PC-9 (cell line): ENCODE data around the gene VPS72. TPM values are rescaled to one million over a fixed set of nuclear protein-coding genes. Genes with fewer than 3 reads are reported as not detected.

Experiments used
- Bru-seq: library from RNA; stranded (reverse); fragments of 400-500 nt; gene quantifications from one replicate; lab custom pipeline; 2021; lab: Mats Ljungman, UMichigan
- BruChase-seq, 2 experiments: library from RNA; stranded (reverse); fragments of 400-500 nt; gene quantifications; one replicate each; lab custom pipeline; 2021; lab: Mats Ljungman, UMichigan
- BruUV-seq: library from RNA; stranded (reverse); fragments of 400-500 nt; replicated peaks from 2 replicates; lab custom pipeline; 2021; lab: Mats Ljungman, UMichigan
- CTCF ChIA-PET: fragments of 300-600 bp; sonication (Branson Sonifier 250); formaldehyde crosslinking; loops from one replicate; lab custom pipeline; 2022; ENCODE audit warnings: antibody characterized with exemption; lab: Charles Lee
- POLR2A ChIA-PET: fragments of 300-600 bp; sonication (Branson Sonifier 250); formaldehyde crosslinking; loops from one replicate; lab custom pipeline; 2022; ENCODE audit warnings: antibody characterized with exemption; ENCODE audit not compliant: unreplicated experiment; lab: Charles Lee
- DNase-seq, 2 experiments: peaks; one replicate each; pipeline versions ENCODE4 v3.0.0 to v3.0.0-alpha.2; 2015 to 2022; ENCODE audit warnings: mixed read lengths in 1 of 2
- H2AFZ ChIP-seq: fragments of 200-600 bp; sonication (generic); 2 replicates; pipeline ENCODE4 v1.8.1; 2017; ENCODE audit warnings: antibody characterized with exemption
- H3F3A ChIP-seq: fragments of 200-600 bp; sonication (generic); 2 replicates; pipeline ENCODE4 v1.8.1; 2017; ENCODE audit warnings: antibody characterized with exemption, mild to moderate bottlenecking, low read depth; ENCODE audit not compliant: insufficient read depth
- H3K27ac ChIP-seq: fragments of 200-600 bp; sonication (generic); 2 replicates; pipeline ENCODE4 v1.6.1; 2016; ENCODE audit warnings: mixed run types
- H3K27me3 ChIP-seq: fragments of 200-600 bp; sonication (generic); 2 replicates; pipeline ENCODE4 v1.6.1; 2016; ENCODE audit warnings: low read depth, mixed run types; ENCODE audit not compliant: insufficient read depth
- H3K36me3 ChIP-seq: fragments of 200-600 bp; sonication (generic); 2 replicates; pipeline ENCODE4 v1.6.1; 2016; ENCODE audit warnings: low read depth, mixed run types
- H3K4me1 ChIP-seq: fragments of 200-600 bp; sonication (generic); replicated peaks from 2 replicates; pipeline ENCODE4 v1.6.1; 2016; ENCODE audit warnings: mixed run types; ENCODE audit not compliant: insufficient read depth
- H3K4me2 ChIP-seq: fragments of 200-600 bp; sonication (generic); 2 replicates; pipeline ENCODE4 v1.6.1; 2017; ENCODE audit warnings: mixed run types
- H3K4me3 ChIP-seq: fragments of 200-600 bp; sonication (generic); 2 replicates; pipeline ENCODE4 v1.6.1; 2016; ENCODE audit warnings: mixed run types
- H3K79me2 ChIP-seq: fragments of 200-600 bp; sonication (generic); 2 replicates; pipeline ENCODE4 v1.6.1; 2017; ENCODE audit warnings: low read depth, mixed run types
- H3K9me2 ChIP-seq: fragments of 200-600 bp; sonication (generic); 2 replicates; pipeline ENCODE4 v1.8.1; 2017; ENCODE audit warnings: mild to moderate bottlenecking; ENCODE audit not compliant: insufficient read depth
- H3K9me3 ChIP-seq: fragments of 200-600 bp; sonication (generic); 2 replicates; pipeline ENCODE4 v1.8.1; 2016; ENCODE audit warnings: low read depth; ENCODE audit not compliant: insufficient read depth
- H4K20me1 ChIP-seq: fragments of 200-600 bp; sonication (generic); 2 replicates; pipeline ENCODE4 v1.8.1; 2017; ENCODE audit not compliant: insufficient read depth
- CTCF ChIP-seq: fragments of 200-600 bp; sonication (generic); conservative IDR thresholded peaks from 2 replicates; pipeline ENCODE4 v1.6.1; 2017; ENCODE audit warnings: mixed run types, antibody characterized with exemption, mild to moderate bottlenecking, moderate library complexity
- EZH2 ChIP-seq: fragments of 200-600 bp; sonication (generic); IDR thresholded peaks from 2 replicates; pipeline ENCODE4 v1.8.0; 2017; ENCODE audit warnings: antibody characterized with exemption, low read depth
- intact Hi-C: fragments of 100-400 bp; cut with micrococcal nuclease; formaldehyde crosslinking; loops from one replicate; pipeline ENCODE4 v1.10.0; 2022; ENCODE audit not compliant: unreplicated experiment
- long read RNA-seq: library from polyadenylated mRNA; stranded (forward); transcript quantifications from one replicate; pipeline ENCODE4 v2.0.0, GENCODE V29; 2022
- total RNA-seq: library from RNA; stranded (reverse); gene quantifications from 2 replicates; pipeline ENCODE4 v1.2.3, GENCODE V29; 2021

VPS72 gene
- 63.9 and 72.5 TPM in 2 replicates for total RNA-seq
- Bru-seq, nascent RNA, result percentile 79 among the genes with signal in this experiment
- BruChase-seq, experiment 1, labeled RNA remaining after a 2-hour chase, result percentile 73 among the genes with signal in this experiment
- BruChase-seq, experiment 2, labeled RNA remaining after a 6-hour chase, result percentile 84 among the genes with signal in this experiment
- long read RNA-seq, transcript VPS72-202 (6 exons, 1,527 nt), result major isoform, 58 of 69 reads
- long read RNA-seq, partial matches to known transcripts, result 1 of 69 reads
- long read RNA-seq, other reads (novel, unspliced or antisense), result 10 of 69 reads

GRCh38 chr1:151189637-151190445 is at the start of gene VPS72:
VPS72 (minus strand) TSS chr1:151190197; CDS start chr1:151190121, 76 bp downstream.
- H3F3A ChIP-seq, result peaks cover 33% of the 10 kb centered on the region
- no peaks in the 10 kb centered on the region for H4K20me1 ChIP-seq
- no TSS peak for BruUV-seq
- H3K4me2 ChIP-seq, result peak within 1 kb of the TSS; percentile 83
- H2AFZ ChIP-seq, result peak within 1 kb of the TSS; percentile 75
- peaks cover 8% of the 10 kb centered on the region; the same call in 1 of the 2 replicates for H3K36me3 ChIP-seq
- no peaks in the 10 kb centered on the region for H3K9me3 ChIP-seq
- peak within 1 kb of the TSS; percentile 72 for H3K27ac ChIP-seq
- no peaks in the 10 kb centered on the region for H3K9me2 ChIP-seq
- peak; percentile 80 for DNase-seq
- no peaks in the 10 kb centered on the region for H3K27me3 ChIP-seq
- TF ChIP-seq CTCF (no peak; the same call in 1 of the 2 replicates), EZH2 (no peak)
- intact Hi-C loops, result loop anchor here (10.0 kb wide), 2 partner anchors 355 to 845 kb away; partner anchors contain the start of genes S100A11 and TUFT1
- H3K4me3 ChIP-seq, result peak within 1 kb of the TSS; percentile 71
- ChIA-PET CTCF (interaction anchor here (0.6 to 1.0 kb wide), 5 partner anchors 62 to 650 kb away, joined by 3 to 4 read pairs (median 3); partner anchors contain the start of gene C2CD4D), POLR2A (interaction anchor here (0.6 to 1.3 kb wide), 5 partner anchors 14 to 622 kb away, joined by 3 to 10 read pairs (median 6); no protein-coding TSS in a partner anchor)
- H3K4me1 ChIP-seq, result peaks cover 26% of the 10 kb centered on the region
- peaks cover 42% of the 10 kb centered on the region for H3K79me2 ChIP-seq

GRCh38 chr1:151238467-151238739 is 48.4 kb upstream of the VPS72 start:
- POLR2A ChIA-PET, result no interaction called here
- no peak overlapping the region for H3K4me3 ChIP-seq

More at GRCh38 chr1:151238467-151238739, 48.4 kb upstream of the VPS72 start:
- CTCF ChIA-PET, result no interaction called here
- no peaks in the 10 kb centered on the region for H3K27me3 ChIP-seq
- H3K36me3 ChIP-seq, result peaks cover 68% of the 10 kb centered on the region
- intact Hi-C loops, result no loop called here
- no peak overlapping the region for H2AFZ ChIP-seq
- H3F3A ChIP-seq, result peaks cover 9% of the 10 kb centered on the region; the same call in 1 of the 2 replicates
- H3K27ac ChIP-seq, result no peak overlapping the region
- H3K4me2 ChIP-seq, result no peak overlapping the region
- H3K9me2 ChIP-seq, result no peaks in the 10 kb centered on the region
- DNase-seq, result no peak
- no peaks in the 10 kb centered on the region for H3K79me2 ChIP-seq
- no peaks in the 10 kb centered on the region; the same call in 1 of the 2 replicates for H4K20me1 ChIP-seq
- no peaks in the 10 kb centered on the region for H3K4me1 ChIP-seq
- no TSS peak for BruUV-seq
- TF ChIP-seq CTCF (no peak), EZH2 (no peak)
- H3K9me3 ChIP-seq, result no peaks in the 10 kb centered on the region
